SK-N-SH (cell line): ENCODE measurements around the gene SHTN1. TPM values are rescaled to one million over a fixed set of nuclear protein-coding genes. Genes with fewer than 3 reads are reported as not detected.

Experiments used
- CTCF ChIA-PET: fragments of 300-600, 350-600 bp; formaldehyde crosslinking; extraction: SDS; loops from one replicate; lab custom pipeline; 2021; lab: Yijun Ruan, JAX
- POLR2A ChIA-PET: fragments of 350-600 bp; sonication (Branson Sonifier 250); formaldehyde crosslinking; extraction: SDS; loops from one replicate; lab custom pipeline; 2020; ENCODE audit warnings: antibody characterized with exemption, inconsistent platforms; lab: Yijun Ruan, JAX
- DNase-seq: peaks from one replicate; pipeline ENCODE4 v3.0.0; 2012
- H2AFZ ChIP-seq: fragments of 200-600 bp; sonication (generic); 2 replicates; pipeline ENCODE4 v1.8.1; 2016; ENCODE audit warnings: antibody characterized with exemption, mild to moderate bottlenecking, low read depth
- H3F3A ChIP-seq: fragments of 200-600 bp; sonication (generic); replicated peaks from 2 replicates; pipeline ENCODE3; 2016; ENCODE audit warnings: antibody characterized with exemption, mild to moderate bottlenecking; ENCODE audit not compliant: insufficient read depth
- H3K27ac ChIP-seq, 2 experiments: fragments of 200-500 bp in 1 of 2; fragments of 200-600 bp in 1 of 2; sonication (Bioruptor generic) in 1 of 2; sonication (generic), shearing (Covaris generic) in 1 of 2; 2 replicates each; pipeline versions ENCODE4 v1.5.1 to v1.6.1; 2014 to 2016; ENCODE audit warnings: low read depth in 2 of 2, inconsistent platforms in 1 of 2, low read length in 1 of 2, mild to moderate bottlenecking in 1 of 2, mixed read lengths in 1 of 2
- H3K27me3 ChIP-seq: fragments of 200-600 bp; sonication (generic), shearing (Covaris generic); 2 replicates; pipeline ENCODE4 v1.6.1; 2016; ENCODE audit warnings: mixed run types; ENCODE audit not compliant: insufficient read depth
- H3K36me3 ChIP-seq, 2 experiments: fragments of 200-500 bp in 1 of 2; fragments of 200-600 bp in 1 of 2; sonication (Bioruptor generic) in 1 of 2; sonication (generic) in 1 of 2; replicated peaks in 1 of 2; 2 replicates each; pipeline versions ENCODE3 to v1.5.1; 2014 to 2016; ENCODE audit warnings: low read length in 1 of 2, mild to moderate bottlenecking in 1 of 2; ENCODE audit not compliant: insufficient read depth in 2 of 2, control insufficient read depth in 1 of 2
- H3K4me1 ChIP-seq, 2 experiments: fragments of 200-500 bp in 1 of 2; fragments of 200-600 bp in 1 of 2; sonication (Bioruptor generic) in 1 of 2; sonication (generic), shearing (Covaris generic) in 1 of 2; 2 replicates each; pipeline versions ENCODE4 v1.5.1 to v1.6.1; 2014 to 2016; ENCODE audit warnings: low read depth in 1 of 2, low read length in 1 of 2, mixed run types in 1 of 2; ENCODE audit not compliant: insufficient read depth in 2 of 2, control insufficient read depth in 1 of 2
- H3K4me2 ChIP-seq: fragments of 200-600 bp; sonication (generic), shearing (Covaris generic); 2 replicates; pipeline ENCODE4 v1.6.1; 2017; ENCODE audit warnings: mixed run types
- H3K4me3 ChIP-seq, 2 experiments: fragments of 200-500 bp in 1 of 2; fragments of 200-600 bp in 1 of 2; sonication (Bioruptor generic) in 1 of 2; sonication (generic), shearing (Covaris generic) in 1 of 2; 2 replicates each; pipeline versions ENCODE4 v1.5.1 to v1.8.1; 2014 to 2016; ENCODE audit warnings: low read depth in 2 of 2, inconsistent platforms in 1 of 2, low read length in 1 of 2, mild to moderate bottlenecking in 1 of 2, mixed read lengths in 1 of 2, moderate library complexity in 1 of 2
- H3K79me2 ChIP-seq: fragments of 200-600 bp; sonication (generic); 2 replicates; pipeline ENCODE4 v1.8.1; 2017; ENCODE audit warnings: mild to moderate bottlenecking; ENCODE audit not compliant: insufficient read depth
- H3K9ac ChIP-seq: fragments of 200-600 bp; sonication (generic); 2 replicates; pipeline ENCODE4 v1.6.1; 2017; ENCODE audit warnings: mixed run types
- H3K9me2 ChIP-seq: fragments of 200-600 bp; sonication (generic); 2 replicates; pipeline ENCODE4 v1.6.1; 2017; ENCODE audit warnings: mixed run types
- H3K9me3 ChIP-seq: fragments of 200-600 bp; sonication (generic); 2 replicates; pipeline ENCODE4 v1.6.1; 2017; ENCODE audit warnings: mixed run types, mild to moderate bottlenecking, moderate library complexity
- H4K20me1 ChIP-seq: fragments of 200-600 bp; sonication (generic); 2 replicates; pipeline ENCODE4 v1.6.1; 2017; ENCODE audit warnings: mild to moderate bottlenecking, mixed run types; ENCODE audit not compliant: insufficient read depth
- CTCF ChIP-seq: fragments of 200-600 bp; sonication (generic); IDR thresholded peaks from 2 replicates; pipeline ENCODE4 v1.6.1; 2017; ENCODE audit warnings: antibody characterized with exemption, mild to moderate bottlenecking, moderate library complexity
- EP300 ChIP-seq, 2 experiments: IDR thresholded peaks; 2 replicates each; pipeline versions ENCODE4 v1.4.0 to v1.6.1; 2012; ENCODE audit warnings: borderline replicate concordance in 1 of 2, low read depth in 1 of 2, low read length in 1 of 2
- FOSL2 ChIP-seq: IDR thresholded peaks from 2 replicates; pipeline ENCODE4 v1.4.0; 2012; ENCODE audit warnings: low read depth, mild to moderate bottlenecking, moderate library complexity, borderline replicate concordance
- FOXM1 ChIP-seq: IDR thresholded peaks from 2 replicates; pipeline ENCODE4 v1.4.0; 2012; ENCODE audit warnings: low read depth, mild to moderate bottlenecking
- GABPA ChIP-seq: IDR thresholded peaks from 2 replicates; pipeline ENCODE4 v1.4.0; 2012; ENCODE audit warnings: low read depth, mild to moderate bottlenecking
- IRF3 ChIP-seq: fragments of 150-350 bp; IDR thresholded peaks from 2 replicates; pipeline ENCODE4 v1.6.1; 2016; ENCODE audit warnings: mild to moderate bottlenecking, low read depth, low read length
- JUND ChIP-seq: IDR thresholded peaks from 2 replicates; pipeline ENCODE4 v1.4.0; 2012
- MAX ChIP-seq: IDR thresholded peaks from 2 replicates; pipeline ENCODE4 v1.4.0; 2012; ENCODE audit warnings: low read depth
- MEF2A ChIP-seq: IDR thresholded peaks from 2 replicates; pipeline ENCODE4 v1.4.0; 2012; ENCODE audit warnings: low read depth, borderline replicate concordance
- MXI1 ChIP-seq: IDR thresholded peaks from 2 replicates; pipeline ENCODE4 v1.6.1; 2012; ENCODE audit warnings: mild to moderate bottlenecking, low read depth, low read length, improper control_type of control experiment
- NFIC ChIP-seq: IDR thresholded peaks from 2 replicates; pipeline ENCODE4 v1.4.0; 2012; ENCODE audit warnings: borderline replicate concordance
- NRF1 ChIP-seq: IDR thresholded peaks from 2 replicates; pipeline ENCODE4 v1.6.1; 2012; ENCODE audit warnings: low read depth, mild to moderate bottlenecking, low read length
- PBX3 ChIP-seq: IDR thresholded peaks from 2 replicates; pipeline ENCODE4; 2012
- RAD21 ChIP-seq: IDR thresholded peaks from 2 replicates; pipeline ENCODE4 v1.6.1; 2012; ENCODE audit warnings: mild to moderate bottlenecking, low read length
- RCOR1 ChIP-seq: fragments of 150-350 bp; IDR thresholded peaks from 2 replicates; pipeline ENCODE4 v1.6.1; 2017; ENCODE audit warnings: antibody characterized with exemption, low read length
- RFX5 ChIP-seq: IDR thresholded peaks from 2 replicates; pipeline ENCODE4 v1.6.1; 2012; ENCODE audit warnings: mild to moderate bottlenecking, improper control_type of control experiment, low read length
- SMC3 ChIP-seq: IDR thresholded peaks from 2 replicates; pipeline ENCODE4 v1.6.1; 2012; ENCODE audit warnings: low read depth, low read length, improper control_type of control experiment
- TAF1 ChIP-seq: IDR thresholded peaks from 2 replicates; pipeline ENCODE4 v1.6.1; 2012; ENCODE audit warnings: low read depth, mild to moderate bottlenecking, low read length, moderate library complexity, borderline replicate concordance
- TCF12 ChIP-seq: IDR thresholded peaks from 2 replicates; pipeline ENCODE4 v1.4.0; 2012
- USF1 ChIP-seq: IDR thresholded peaks from 2 replicates; pipeline ENCODE4 v1.4.0; 2012; ENCODE audit warnings: low read depth, borderline replicate concordance
- USF2 ChIP-seq: fragments of 150-350 bp; IDR thresholded peaks from 2 replicates; pipeline ENCODE4 v1.6.1; 2017; ENCODE audit warnings: antibody characterized with exemption, low read length, low read depth, borderline replicate concordance
- YY1 ChIP-seq: IDR thresholded peaks from 2 replicates; pipeline ENCODE4 v1.4.0; 2012; ENCODE audit warnings: low read depth, mild to moderate bottlenecking
- ZBTB33 ChIP-seq: IDR thresholded peaks from 2 replicates; pipeline ENCODE4 v1.4.0; 2012; ENCODE audit warnings: low read depth, borderline replicate concordance
- WGBS: methylation state at CpG from one replicate; pipeline ENCODE4 v1.1.6; 2017; ENCODE audit warnings: low lambda C conversion rate; 5-methylcytosine and 5-hydroxymethylcytosine counted together
- polyA plus RNA-seq, 3 experiments: library from polyadenylated mRNA; depleted of rRNA; stranded (reverse); fragments of >200 nt; gene quantifications; 2 replicates each; pipeline ENCODE4 v1.2.3, GENCODE V29; 2012

SHTN1 gene
- polyA plus RNA-seq, 1 of the 3 experiments (the other 2 are of a cell fraction): 5.2 TPM

- Histone ChIP-seq H3K9me3 (no peaks in the 10 kb centered on the region), H3F3A (no peaks in the 10 kb centered on the region), H3K4me3 (no peak overlapping the region), H3K9ac (no peak overlapping the region), H2AFZ (no peak overlapping the region), H3K27me3 (no peaks in the 10 kb centered on the region), H3K4me2 (no peak overlapping the region), H3K4me1 (no peaks in the 10 kb centered on the region; a peak in 1 of 4 replicates), H3K79me2 (peaks cover 10% of the 10 kb centered on the region), H3K9me2 (no peaks in the 10 kb centered on the region), H4K20me1 (no peaks in the 10 kb centered on the region), H3K36me3 (no peaks in the 10 kb centered on the region), H3K27ac (no peak overlapping the region)
- ChIA-PET CTCF (interaction anchor here (0.9 to 1.0 kb wide), 2 partner anchors 16 to 17 kb away, joined by 3 read pairs; partner anchors contain the start of gene SHTN1), POLR2A (no interaction called here)
- DNase-seq: no peak
- TF ChIP-seq YY1 (no peak), RFX5 (no peak), RCOR1 (no peak), USF2 (no peak), NRF1 (no peak), SMC3 (no peak), ZBTB33 (no peak), JUND (no peak), USF1 (no peak), FOSL2 (no peak), RAD21 (no peak), MAX (no peak), MXI1 (no peak), GABPA (no peak), TCF12 (no peak), NFIC (no peak)
Observed at GRCh38 chr10:116988311-116988710, 16.7 kb downstream of the SHTN1 start.

- Histone ChIP-seq H3F3A (no peaks in the 10 kb centered on the region), H3K4me2 (no peak overlapping the region), H3K9me2 (no peaks in the 10 kb centered on the region), H4K20me1 (no peaks in the 10 kb centered on the region), H2AFZ (no peak overlapping the region), H3K9me3 (no peaks in the 10 kb centered on the region), H3K9ac (no peak overlapping the region), H3K79me2 (peaks cover 14% of the 10 kb centered on the region), H3K36me3 (no peaks in the 10 kb centered on the region), H3K4me1 (no peaks in the 10 kb centered on the region), H3K27ac (no peak overlapping the region), H3K27me3 (no peaks in the 10 kb centered on the region), H3K4me3 (no peak overlapping the region)
- ChIA-PET CTCF (no interaction called here), POLR2A (no interaction called here)
- TF ChIP-seq MEF2A (no peak), TAF1 (no peak), PBX3 (no peak), TCF12 (no peak), IRF3 (no peak), FOXM1 (no peak), MXI1 (no peak), CTCF (no peak), EP300 (IDR thresholded peaks at IDR 0.05; ENCODE audit: borderline replicate concordance in 1 of 2, low read depth in 1 of 2, low read length in 1 of 2) (no peak), JUND (no peak), RAD21 (no peak)
- no peak for DNase-seq
- WGBS: 71% methylated on average over 2 of the region's 2 CpGs
Observed at GRCh38 chr10:116985611-116986010, 19.4 kb downstream of the SHTN1 start.
